WI38 (cell line): ENCODE results near the gene C8B.

ENCODE experiments used
- H3K4me3 ChIP-seq: 2 replicates; pipeline ENCODE4 v1.5.1; 2011; ENCODE audit warnings: low read depth, mild to moderate bottlenecking, control low read depth, low read length
- TF ChIP-seq, protein P1 (sequence below): IDR thresholded peaks from 2 replicates; pipeline ENCODE4 v1.5.1; 2012; ENCODE audit warnings: low read depth, mild to moderate bottlenecking, control low read depth, low read length

The C8B gene

DNA sequence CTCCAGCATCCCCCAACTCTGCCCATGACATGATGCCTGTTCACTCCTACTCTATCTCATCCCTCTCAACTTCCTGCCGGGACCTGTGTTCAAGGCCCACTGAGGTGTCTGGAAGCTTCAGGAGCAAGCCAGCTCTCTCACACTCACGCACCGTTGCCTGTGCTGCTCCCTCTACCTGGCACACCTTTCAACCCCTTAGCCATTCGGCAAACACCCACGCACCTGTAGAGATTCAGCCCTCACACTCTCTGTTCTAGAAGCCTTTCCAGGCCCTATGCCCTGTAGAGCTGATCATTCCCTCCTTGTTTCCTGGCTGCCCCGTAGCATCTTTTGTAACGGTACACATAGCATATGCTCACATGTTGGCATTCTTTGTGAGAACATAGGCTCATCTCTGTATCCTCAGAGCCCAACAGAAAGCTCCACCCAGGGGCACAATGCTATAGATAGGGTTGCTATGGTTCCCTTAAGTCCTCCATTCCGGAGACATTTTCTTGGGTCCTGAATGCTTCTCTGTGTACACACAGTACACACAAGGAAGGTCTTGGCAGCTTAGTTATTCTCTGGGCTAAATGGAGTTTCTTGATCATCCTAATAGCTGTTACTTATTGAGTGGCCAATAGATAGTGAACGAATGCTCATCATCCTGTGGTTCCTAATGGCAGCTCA lies 1.3 kb downstream of the C8B start:
- TF ChIP-seq, protein P1, sequence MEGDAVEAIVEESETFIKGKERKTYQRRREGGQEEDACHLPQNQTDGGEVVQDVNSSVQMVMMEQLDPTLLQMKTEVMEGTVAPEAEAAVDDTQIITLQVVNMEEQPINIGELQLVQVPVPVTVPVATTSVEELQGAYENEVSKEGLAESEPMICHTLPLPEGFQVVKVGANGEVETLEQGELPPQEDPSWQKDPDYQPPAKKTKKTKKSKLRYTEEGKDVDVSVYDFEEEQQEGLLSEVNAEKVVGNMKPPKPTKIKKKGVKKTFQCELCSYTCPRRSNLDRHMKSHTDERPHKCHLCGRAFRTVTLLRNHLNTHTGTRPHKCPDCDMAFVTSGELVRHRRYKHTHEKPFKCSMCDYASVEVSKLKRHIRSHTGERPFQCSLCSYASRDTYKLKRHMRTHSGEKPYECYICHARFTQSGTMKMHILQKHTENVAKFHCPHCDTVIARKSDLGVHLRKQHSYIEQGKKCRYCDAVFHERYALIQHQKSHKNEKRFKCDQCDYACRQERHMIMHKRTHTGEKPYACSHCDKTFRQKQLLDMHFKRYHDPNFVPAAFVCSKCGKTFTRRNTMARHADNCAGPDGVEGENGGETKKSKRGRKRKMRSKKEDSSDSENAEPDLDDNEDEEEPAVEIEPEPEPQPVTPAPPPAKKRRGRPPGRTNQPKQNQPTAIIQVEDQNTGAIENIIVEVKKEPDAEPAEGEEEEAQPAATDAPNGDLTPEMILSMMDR = no peak

DNA sequence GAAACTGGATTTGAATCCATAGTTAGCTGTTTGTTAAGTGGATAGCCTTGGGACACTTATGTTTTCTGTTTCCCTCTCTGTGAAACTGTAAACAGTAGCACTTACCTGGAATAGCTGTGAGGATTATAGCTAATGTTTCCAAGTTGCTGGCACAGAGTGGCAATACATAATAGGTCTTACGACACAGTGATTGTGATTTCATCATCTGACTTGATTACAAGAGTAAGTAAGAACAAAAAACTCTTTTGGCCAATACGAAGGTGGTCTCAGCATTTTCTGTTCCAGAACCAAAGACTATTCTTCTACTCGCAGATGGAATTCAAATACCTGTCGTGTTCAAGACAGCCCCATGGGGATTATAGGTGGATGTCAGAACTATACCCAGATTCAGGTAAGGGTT lies 2.1 kb downstream of the C8B start:
- no peak overlapping the region for H3K4me3 ChIP-seq
- TF ChIP-seq, protein P1 = no peak

More for the DNA sequence above, 1.3 kb downstream of the C8B start:
- H3K4me3 ChIP-seq = no peak overlapping the region

DNA sequence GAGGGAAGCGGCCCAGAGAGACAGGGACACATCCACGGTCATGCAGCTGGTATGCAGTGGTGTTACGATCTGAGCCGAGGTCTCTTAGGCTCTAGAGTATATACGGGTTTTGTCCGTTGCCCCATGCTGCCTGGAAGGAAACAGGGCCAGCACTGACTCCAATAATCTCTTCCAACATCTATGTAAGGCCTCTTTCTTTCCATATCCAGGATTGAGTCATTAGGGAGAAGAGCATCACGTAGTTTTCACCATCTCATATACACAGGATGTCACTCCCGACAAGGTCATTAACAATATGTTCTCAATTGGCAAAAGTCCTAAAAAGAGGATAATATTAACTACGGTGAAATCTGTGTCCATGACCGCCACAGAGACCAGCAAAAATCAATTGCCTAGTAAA lies 4.4 kb downstream of the C8B start:
- TF ChIP-seq, protein P1 = no peak
- H3K4me3 ChIP-seq = no peak overlapping the region

DNA sequence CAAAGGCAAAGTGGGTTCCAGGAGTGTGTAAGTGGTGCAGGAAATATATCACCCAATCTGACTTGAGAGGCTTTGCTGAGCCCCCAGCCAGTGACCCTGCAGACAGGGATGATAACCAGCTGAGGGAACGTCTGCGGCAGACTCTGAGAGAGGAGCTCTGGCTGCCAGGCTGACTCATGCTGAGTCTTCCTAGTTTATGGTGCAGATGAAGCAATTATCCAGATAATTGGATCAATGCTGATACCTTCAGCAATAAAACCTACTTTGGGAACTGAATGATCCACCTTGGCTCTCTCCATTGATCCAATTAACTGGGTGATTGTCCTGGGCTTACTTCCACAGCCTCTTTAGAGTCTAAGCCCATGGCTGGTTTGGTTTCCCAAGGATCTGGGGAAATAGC lies 7.3 kb downstream of the C8B start:
- no peak overlapping the region for H3K4me3 ChIP-seq
- TF ChIP-seq, protein P1 = no peak

DNA sequence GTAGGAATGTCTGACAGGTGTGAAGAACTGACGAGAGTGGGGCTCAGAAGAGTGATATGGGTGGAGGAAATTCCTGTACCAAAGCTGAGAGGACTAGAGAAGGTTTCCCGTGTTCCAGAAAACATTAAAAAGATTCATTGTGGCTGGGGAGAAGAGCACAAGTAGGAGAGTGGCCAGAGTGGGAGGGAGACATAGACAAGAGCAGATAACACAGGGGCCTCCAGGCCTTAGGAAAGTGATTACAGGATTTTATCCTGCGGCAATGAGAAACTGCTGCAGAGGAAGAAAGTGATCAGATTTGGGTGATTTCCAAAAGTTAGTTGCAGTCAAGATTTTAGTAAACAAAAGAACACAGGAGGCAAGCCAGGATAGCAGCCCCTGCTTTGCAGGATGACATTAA lies 7.9 kb downstream of the C8B start:
- TF ChIP-seq, protein P1 = no peak
- H3K4me3 ChIP-seq = no peak overlapping the region

DNA sequence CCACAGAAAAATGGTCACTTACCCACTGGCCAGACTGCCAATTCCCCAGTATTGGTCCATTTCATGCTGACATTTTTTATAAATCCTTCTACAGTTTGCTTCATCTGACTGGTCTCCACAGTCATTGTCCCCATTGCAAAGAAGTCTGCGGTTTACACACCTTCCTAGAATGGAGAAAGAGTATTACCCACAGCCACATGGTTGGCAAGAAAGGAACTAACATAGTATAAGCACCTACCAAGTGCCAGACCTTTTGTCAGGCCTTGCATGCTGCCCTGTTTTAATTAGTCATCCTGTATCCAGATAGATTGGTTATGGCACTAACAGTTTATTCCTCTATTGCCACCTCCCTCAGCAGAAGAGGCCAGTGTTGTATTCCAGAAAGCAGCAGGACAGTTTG lies 11.2 kb downstream of the C8B start:
- TF ChIP-seq, protein P1 = no peak
- H3K4me3 ChIP-seq = no peak overlapping the region

DNA sequence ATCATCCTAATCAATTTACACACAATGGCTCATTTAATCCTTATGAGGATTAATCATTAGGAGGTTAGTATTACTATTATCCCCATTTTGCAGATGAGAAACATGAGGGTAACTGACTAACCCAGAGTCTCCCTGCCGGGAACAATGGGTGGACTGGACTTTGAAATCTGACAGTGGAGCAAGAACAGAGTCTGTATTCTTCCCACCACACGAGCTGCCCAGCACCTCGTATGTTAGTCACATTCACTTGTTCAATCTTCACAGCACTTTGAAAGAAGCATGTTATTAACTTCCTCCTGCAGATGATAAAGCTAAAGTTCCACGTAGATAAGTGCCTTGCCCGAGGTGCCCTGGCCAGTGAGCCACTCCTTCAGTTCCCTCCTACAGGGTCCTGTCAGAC lies 12.4 kb downstream of the C8B start:
- TF ChIP-seq, protein P1 = no peak
- H3K4me3 ChIP-seq = no peak overlapping the region
